Activated naive CD4-positive, alpha-beta T cell treated with anti-CD3 and anti-CD28 coated beads, Interleukin-2, amount 50 U/mL, for 72 hours (primary cell): Measurements from ENCODE around the gene NTSR1. TPM values are rescaled to one million over a fixed set of nuclear protein-coding genes. Genes with fewer than 3 reads are reported as not detected.
A peak's percentile ranks its signal among the peaks of the same experiment; 100 is the strongest.
"Not testable (repeated sequence)": the region's sequence is repeated elsewhere in the genome, so short reads cannot be mapped to it uniquely, and the experiment has no call there.

Experiments
- ATAC-seq, 2 donors: fragments of 150-1000 bp; cut with Tn5 transposase; 2 replicates each; pipeline ENCODE4 v1.10.0; 2021; ENCODE audit warnings: mild to moderate bottlenecking in 2 of 2, moderate library complexity in 2 of 2
- DNase-seq, 2 donors: peaks; one replicate each; pipeline ENCODE4 v3.0.0; 2021 to 2022; ENCODE audit warnings: low spot score in 2 of 2
- H3K27ac Mint-ChIP-seq, 2 donors: one replicate each; pipeline ENCODE4 v1.8.0; 2022; ENCODE audit warnings: mild to moderate bottlenecking in 2 of 2, mixed read lengths in 2 of 2
- H3K36me3 Mint-ChIP-seq, 2 donors: one replicate each; pipeline ENCODE4 v1.8.0; 2022; ENCODE audit warnings: mixed read lengths in 2 of 2
- H3K9me3 Mint-ChIP-seq, 2 donors: one replicate each; pipeline ENCODE4 v1.8.0; 2022; ENCODE audit warnings: mixed read lengths in 2 of 2
- total RNA-seq, 2 donors: library from RNA; stranded (reverse); gene quantifications; one replicate each; pipeline ENCODE4 v1.2.3, GENCODE V29; 2022

Gene NTSR1
- total RNA-seq, 2 donors from 2014 or later, result not detected

DNA sequence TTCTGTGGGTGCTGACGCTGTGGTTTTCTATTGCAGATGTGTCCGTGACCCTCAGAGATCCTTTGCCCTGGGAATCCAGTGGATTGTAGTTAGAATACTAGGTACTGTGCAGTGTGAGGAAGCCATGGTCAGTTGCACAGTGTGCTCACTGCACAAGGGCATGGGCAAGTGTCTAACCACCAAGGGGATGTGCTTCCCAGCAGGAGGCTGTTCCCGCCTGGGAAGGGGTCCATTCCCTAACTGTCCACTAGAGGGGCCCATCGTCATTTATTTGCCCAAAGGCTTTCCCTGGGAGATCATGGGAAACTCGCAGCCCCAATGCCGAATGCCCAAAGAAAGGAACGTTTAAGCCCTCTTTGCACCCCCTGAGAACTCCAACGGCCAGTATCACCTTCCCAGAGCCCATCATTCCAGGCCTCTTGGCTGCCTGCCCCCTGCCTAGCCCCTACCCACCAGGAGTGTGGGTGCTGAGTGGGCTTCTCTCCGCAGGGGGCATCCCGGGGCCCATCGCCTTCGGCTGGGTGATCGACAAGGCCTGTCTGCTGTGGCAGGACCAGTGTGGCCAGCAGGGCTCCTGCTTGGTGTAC lies 40.1 kb upstream of the NTSR1 start:
- Mint-ChIP-seq H3K27ac (no peak overlapping the region), H3K36me3 (peaks cover 0 to 10% of the 10 kb centered on the region in 2 donors), H3K9me3 (no peaks in the 10 kb centered on the region)
- DNase-seq (peak in 1 of 2 donors; percentile 22), ATAC-seq (peak; percentile 27 to 33)

DNA sequence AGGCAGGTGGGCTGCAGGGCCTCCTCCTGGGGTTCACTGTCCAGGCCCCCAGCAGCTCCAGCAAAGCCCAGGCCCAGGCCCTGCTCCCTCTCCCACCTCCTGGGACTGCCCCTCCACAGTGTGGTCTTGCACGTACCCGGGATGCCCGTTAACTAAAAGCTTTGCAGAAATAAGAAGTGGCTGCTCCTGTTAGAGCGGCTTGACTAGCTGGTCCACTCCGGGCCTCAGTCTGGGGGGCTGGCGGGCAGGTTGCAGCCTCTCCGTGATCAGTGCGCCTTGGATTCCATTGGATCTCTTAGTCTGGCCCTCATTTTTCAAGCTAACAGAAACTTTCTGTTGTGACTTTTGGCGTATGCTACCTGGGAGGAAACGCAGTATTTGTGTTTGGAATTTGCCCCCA lies 39.4 kb upstream of the NTSR1 start:
- ATAC-seq, result no peak
- Mint-ChIP-seq H3K9me3 (no peaks in the 10 kb centered on the region), H3K36me3 (peaks cover 0 to 10% of the 10 kb centered on the region in 2 donors), H3K27ac (no peak overlapping the region)
- DNase-seq, result no peak

DNA sequence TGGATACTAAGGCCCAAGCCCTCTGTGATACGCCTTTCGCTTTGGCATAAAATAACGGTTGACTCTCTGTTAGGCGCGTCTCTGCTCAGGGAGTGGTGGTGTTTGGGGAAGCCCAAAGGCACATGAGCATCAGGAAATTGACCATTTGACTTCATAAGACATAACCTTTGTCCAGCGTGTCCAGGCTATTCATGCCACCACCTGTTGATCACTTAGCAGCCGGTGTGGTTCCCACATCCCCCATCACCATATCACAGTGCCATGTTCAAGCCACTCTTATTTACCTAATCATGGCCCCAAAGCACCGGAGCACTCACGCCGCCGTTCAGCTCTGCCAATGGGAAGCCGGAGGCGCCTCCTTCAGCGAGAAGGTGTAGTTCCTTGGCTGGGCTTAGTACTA lies 38.5 kb upstream of the NTSR1 start:
- no peaks in the 10 kb centered on the region for H3K9me3 Mint-ChIP-seq
- DNase-seq, result no peak
- peaks cover 0 to 10% of the 10 kb centered on the region in 2 donors for H3K36me3 Mint-ChIP-seq
- no peak for ATAC-seq
- no peak overlapping the region for H3K27ac Mint-ChIP-seq

DNA sequence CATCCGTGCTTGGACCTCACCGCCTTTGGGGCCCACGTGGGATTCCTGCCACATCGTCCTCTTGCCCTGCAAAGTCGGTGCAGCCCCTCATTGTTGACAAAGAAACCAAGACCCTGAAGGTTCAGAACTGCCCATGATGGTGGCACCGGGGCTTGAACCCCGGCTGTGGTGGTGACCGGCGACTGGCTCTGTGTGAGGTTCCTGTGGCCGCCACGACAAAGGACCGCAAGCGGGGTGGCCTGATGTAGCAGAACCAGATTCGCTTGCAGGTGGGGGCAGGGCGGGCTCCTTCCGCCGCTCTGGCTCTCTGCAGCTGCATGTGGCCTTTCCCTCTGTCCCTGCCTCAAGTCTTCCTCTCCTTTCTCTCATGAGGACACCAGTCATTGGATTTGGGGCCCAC lies 37.6 kb upstream of the NTSR1 start:
- DNase-seq (no peak), ATAC-seq (no peak)
- H3K36me3 Mint-ChIP-seq, result peaks cover 0 to 10% of the 10 kb centered on the region in 2 donors

DNA sequence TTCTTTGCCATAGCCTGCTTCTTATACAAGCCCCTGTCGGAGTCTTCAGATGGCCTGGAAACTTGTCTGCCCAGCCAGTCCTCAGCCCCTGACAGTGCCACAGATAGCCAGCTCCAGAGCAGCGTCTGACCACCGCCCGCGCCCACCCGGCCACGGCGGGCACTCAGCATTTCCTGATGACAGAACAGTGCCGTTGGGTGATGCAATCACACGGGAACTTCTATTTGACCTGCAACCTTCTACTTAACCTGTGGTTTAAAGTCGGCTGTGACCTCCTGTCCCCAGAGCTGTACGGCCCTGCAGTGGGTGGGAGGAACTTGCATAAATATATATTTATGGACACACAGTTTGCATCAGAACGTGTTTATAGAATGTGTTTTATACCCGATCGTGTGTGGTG lies 36.9 kb upstream of the NTSR1 start:
- Mint-ChIP-seq H3K9me3 (no peaks in the 10 kb centered on the region), H3K36me3 (peaks cover 0 to 8% of the 10 kb centered on the region in 2 donors), H3K27ac (no peak overlapping the region)
- DNase-seq, result no peak
- no peak for ATAC-seq

More for the DNA sequence above, 37.6 kb upstream of the NTSR1 start:
- Mint-ChIP-seq H3K9me3 (no peaks in the 10 kb centered on the region), H3K27ac (no peak overlapping the region)

DNA sequence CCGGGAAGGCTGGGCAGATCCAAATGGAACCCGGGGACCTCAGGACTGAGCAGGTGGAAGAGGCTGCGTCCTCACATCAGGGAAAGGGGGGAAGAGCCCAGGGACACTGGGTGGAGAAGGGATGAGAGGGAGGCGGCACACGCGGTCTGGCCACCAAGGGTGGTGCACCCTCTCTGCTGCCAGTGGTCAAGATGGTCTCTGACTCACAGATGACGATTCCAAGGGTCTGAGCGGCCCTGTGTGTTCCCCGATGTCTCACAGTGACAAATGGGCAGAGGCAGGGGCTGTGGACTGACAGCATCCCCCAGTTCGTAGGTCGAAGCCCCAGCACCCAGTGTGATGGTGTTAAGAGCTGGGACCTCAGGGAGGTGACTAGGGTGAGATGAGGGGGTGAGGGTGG lies 34.3 kb upstream of the NTSR1 start:
- DNase-seq (no peak), ATAC-seq (peak; percentile 3 to 6)
- no peaks in the 10 kb centered on the region for H3K9me3 Mint-ChIP-seq
- H3K36me3 Mint-ChIP-seq, result no peaks in the 10 kb centered on the region
- no peak overlapping the region for H3K27ac Mint-ChIP-seq

DNA sequence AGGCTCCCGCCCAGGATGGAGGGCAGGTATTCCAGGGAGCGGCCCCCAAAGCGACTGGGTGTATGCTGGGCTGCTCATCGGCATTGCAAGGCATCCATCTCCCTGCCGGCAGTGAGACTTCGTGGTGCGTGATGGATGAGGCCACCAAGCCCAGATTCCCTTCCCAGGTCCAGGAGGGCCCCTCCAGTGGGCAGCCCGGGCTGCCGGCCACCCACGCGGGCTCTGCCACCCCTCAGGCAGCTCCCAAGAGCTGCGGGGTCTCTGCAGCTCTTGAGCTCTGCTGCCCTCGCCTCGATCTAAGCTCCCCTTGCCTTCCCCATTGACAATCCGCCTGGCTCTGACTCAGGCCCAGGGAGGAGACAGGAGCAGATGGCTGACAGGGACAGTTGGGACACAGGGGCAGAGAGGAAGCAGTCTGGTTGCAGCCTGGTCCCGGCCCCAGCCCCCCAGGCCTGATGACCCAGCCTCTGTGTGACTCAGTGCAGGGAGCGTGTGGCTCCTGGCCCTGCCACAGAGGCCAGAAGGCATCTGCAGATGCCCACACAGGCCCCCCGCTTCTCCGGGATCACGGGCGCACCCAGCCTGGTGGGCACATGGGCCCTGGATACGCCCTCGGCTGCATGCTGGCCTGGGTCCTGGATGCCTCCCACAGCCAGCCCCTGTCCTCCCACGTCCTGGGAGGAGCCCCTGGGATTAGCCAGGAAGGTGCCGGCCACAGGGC lies 33.3 kb upstream of the NTSR1 start:
- ATAC-seq (no peak), DNase-seq (no peak)
- Mint-ChIP-seq H3K27ac (no peak overlapping the region), H3K36me3 (no peaks in the 10 kb centered on the region), H3K9me3 (no peaks in the 10 kb centered on the region)

DNA sequence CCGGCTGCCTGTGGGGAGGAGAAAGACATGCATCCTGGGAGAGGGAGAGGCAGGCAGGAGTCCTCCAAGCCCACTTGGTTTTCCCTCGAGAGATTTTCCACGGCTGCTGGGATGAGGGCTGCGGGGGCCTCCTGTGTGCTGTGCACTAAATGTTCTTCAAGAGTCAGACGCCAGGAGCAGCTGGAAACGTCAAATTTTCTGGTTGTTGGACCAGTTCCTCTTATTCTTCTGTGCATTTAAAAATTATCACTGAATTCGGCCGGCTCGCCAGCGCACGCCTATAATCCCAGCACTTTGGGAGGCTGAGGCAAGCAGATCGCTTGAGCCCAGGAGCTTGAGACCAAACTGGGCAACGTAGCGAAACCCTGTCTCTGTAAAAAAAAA lies 32.8 kb upstream of the NTSR1 start:
- Mint-ChIP-seq H3K9me3 (peaks cover 0 to 5% of the 10 kb centered on the region in 2 donors), H3K27ac (no peak overlapping the region), H3K36me3 (no peaks in the 10 kb centered on the region)
- no peak for DNase-seq
- ATAC-seq, result no peak

DNA sequence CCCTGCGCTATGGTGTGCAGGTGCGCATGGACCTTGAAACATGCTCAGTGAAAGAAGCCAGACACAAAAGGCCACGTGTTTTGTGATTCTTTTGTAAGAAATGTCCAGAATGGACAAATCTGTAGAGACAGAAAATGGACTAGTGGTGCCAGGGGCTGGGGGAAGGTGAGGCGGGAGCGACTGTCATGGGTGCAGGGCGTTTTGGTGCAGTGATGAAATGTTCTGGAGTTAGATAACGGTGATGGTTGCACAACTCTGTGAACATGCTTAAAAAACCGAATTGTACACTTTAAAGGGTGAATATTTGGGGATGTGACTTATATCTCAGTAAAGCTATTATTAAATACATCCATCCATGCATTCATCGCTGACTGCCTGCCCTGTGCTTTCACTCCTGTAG lies 31.7 kb upstream of the NTSR1 start:
- Mint-ChIP-seq H3K27ac (no peak overlapping the region), H3K9me3 (peaks cover 0 to 6% of the 10 kb centered on the region in 2 donors), H3K36me3 (no peaks in the 10 kb centered on the region)
- ATAC-seq (no peak), DNase-seq (no peak)

DNA sequence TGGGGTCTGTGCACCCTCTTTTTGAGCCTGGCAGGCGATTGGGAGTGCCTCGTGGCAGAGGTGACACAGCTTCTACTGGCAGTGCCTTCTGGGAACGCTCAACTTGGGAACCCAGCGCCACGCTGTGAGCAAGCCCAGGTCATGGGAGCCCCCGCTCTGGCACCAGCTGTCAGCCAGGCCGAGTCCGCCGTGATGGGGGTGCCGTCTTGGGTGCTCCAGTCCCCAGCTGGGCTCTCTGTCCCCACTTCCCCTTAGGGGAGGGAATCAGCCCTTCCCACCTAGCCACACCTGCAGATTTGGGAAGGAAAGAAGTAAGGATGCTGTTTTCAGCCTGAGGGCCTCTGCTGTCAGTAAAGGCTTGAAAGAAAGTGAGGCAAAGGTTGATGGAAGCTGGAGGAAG lies 31.0 kb upstream of the NTSR1 start:
- ATAC-seq, result no peak
- no peak overlapping the region for H3K27ac Mint-ChIP-seq

DNA sequence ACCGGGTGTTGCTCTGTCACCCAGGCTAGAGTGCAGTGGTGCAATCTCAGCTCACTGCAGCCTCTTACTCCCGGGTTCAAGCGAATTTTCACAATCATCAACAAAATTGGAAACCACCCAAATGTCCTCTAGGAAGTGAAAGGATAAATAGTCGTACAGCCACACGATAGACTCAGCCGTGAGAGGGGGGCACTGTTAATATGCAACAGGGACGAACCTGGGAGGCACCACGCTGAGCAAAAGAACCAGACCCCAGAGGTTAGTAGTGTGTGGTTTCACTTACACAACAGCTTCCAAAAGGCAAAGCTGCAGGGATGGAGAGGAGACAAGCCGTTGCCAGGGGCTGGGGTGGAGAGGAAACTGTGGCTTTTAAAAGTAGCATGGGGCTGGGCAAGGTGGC lies 30.1 kb upstream of the NTSR1 start:
- no peak for DNase-seq
- ATAC-seq, result no peak
- H3K9me3 Mint-ChIP-seq, result peaks cover 0 to 6% of the 10 kb centered on the region in 2 donors
- no peak overlapping the region for H3K27ac Mint-ChIP-seq
- H3K36me3 Mint-ChIP-seq, result no peaks in the 10 kb centered on the region

More for the DNA sequence above, 31.0 kb upstream of the NTSR1 start:
- Mint-ChIP-seq H3K9me3 (peaks cover 0 to 6% of the 10 kb centered on the region in 2 donors), H3K36me3 (no peaks in the 10 kb centered on the region)
- DNase-seq, result no peak

DNA sequence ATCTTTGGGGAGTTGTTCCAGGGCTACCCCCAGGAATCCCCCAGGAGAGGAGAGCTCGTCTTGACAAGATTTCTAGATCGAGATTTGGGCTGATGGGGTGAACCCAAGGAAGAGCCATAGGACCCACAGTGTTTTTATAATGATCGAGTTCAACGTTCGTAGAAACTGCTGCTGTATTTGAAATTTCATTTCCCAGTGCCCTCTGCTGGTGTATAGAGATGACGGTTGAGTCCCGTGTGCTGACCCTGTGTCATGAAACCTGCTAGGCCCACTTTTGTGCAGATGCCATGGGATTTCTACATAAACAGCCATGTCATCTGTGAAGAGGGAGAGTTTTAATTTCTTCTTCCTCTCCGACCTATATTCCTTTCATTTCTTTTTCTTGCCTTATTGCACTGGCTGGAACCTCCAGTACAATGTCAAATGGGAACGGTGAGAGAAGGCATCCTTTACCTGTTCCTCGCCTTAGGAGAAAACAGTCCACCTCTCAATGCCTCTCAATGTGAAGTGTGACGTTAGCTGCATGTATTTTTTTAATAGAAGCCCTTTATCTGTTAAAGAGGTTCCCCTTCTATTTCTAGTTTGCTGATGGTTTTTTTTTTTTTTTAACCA lies 28.6 kb upstream of the NTSR1 start:
- H3K27ac Mint-ChIP-seq, result no peak overlapping the region
- no peaks in the 10 kb centered on the region for H3K36me3 Mint-ChIP-seq
- no peak for DNase-seq
- H3K9me3 Mint-ChIP-seq, result peaks cover 0 to 6% of the 10 kb centered on the region in 2 donors
- no peak for ATAC-seq

DNA sequence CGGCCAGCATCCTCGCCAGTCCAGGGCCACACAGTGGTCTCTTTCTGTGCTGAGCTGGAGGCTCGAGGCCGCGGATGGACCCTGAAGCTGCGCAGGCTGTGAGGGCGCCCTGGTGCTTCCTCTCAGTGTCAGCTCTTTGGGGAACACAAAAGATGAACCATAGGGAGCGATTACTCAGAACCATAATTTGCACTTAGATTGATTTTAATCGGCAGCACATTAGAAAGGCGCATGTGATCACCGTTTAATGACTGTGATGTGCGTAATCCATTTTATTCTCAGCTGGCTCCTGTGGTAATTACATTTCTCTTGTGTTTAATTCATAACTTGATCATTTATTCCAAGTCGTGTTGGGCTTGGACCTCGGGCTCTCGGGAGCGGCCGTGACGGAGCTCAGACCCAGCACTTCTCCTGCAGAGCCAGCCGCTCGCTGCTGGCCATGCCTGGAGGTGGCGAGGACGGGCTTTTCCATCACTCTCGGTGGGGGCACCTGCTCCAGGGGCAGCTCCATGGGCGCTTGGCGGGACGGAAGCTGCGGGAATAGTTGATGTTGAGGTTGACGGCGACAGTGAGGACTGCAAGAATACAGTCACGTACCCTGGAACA lies 25.6 kb upstream of the NTSR1 start:
- Mint-ChIP-seq H3K36me3 (no peaks in the 10 kb centered on the region), H3K9me3 (peaks cover 0 to 6% of the 10 kb centered on the region in 2 donors), H3K27ac (no peak overlapping the region)
- ATAC-seq, result no peak
- DNase-seq, result no peak

DNA sequence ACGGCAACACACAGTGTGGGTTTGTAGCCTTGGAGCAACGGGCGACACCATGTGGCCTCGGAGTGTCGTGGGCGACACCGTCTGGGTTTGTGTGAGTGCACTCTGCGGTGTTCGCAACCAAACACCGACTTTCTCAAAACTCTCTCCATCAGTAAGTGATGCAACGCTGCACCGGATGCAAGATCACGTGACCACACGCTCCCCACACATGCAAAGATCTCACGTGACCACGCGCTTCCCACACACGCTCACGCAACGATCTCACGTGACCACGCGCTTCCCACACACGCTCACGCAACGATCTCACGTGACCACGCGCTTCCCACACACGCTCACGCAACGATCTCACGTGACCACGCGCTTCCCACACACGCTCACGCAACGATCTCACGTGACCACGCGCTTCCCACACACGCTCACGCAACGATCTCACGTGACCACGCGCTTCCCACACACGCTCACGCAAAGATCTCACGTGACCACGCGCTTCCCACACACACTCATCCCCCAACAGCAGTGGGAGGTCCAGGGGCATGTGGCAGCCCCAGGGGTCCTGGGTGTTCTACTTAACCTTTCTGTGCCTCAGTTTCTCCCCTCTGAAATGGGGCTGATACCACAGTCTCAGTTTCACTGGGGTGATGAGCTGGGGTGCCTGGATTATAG lies 24.8 kb upstream of the NTSR1 start:
- ATAC-seq, H3K27ac Mint-ChIP-seq, DNase-seq: not testable (repeated sequence)

DNA sequence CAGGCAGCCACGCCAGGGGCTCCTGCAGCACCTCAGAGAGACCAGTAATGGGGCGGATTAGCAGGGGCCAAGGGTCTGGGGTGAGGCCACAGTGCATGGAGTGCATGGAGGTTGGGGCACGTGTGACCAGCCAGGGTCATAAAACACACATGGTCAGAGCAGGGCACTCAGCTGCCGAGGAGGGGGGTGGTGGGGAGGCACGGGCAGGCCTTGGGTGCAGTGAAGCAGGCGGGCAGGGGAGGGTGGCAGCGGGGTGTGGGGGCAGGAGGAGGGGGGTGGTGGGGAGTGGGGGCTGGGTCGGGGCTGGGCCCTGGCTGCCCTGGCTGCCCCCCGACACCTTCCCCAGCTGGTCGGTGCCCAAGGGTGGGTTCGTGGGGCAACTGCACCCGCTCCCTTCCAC lies 23.7 kb upstream of the NTSR1 start:
- no peak for DNase-seq
- no peaks in the 10 kb centered on the region for H3K36me3 Mint-ChIP-seq
- no peak for ATAC-seq
- H3K9me3 Mint-ChIP-seq, result peaks cover 0 to 6% of the 10 kb centered on the region in 2 donors
- H3K27ac Mint-ChIP-seq, result no peak overlapping the region

More for the DNA sequence above, 24.8 kb upstream of the NTSR1 start:
- H3K36me3 Mint-ChIP-seq, H3K9me3 Mint-ChIP-seq: not testable (repeated sequence)

DNA sequence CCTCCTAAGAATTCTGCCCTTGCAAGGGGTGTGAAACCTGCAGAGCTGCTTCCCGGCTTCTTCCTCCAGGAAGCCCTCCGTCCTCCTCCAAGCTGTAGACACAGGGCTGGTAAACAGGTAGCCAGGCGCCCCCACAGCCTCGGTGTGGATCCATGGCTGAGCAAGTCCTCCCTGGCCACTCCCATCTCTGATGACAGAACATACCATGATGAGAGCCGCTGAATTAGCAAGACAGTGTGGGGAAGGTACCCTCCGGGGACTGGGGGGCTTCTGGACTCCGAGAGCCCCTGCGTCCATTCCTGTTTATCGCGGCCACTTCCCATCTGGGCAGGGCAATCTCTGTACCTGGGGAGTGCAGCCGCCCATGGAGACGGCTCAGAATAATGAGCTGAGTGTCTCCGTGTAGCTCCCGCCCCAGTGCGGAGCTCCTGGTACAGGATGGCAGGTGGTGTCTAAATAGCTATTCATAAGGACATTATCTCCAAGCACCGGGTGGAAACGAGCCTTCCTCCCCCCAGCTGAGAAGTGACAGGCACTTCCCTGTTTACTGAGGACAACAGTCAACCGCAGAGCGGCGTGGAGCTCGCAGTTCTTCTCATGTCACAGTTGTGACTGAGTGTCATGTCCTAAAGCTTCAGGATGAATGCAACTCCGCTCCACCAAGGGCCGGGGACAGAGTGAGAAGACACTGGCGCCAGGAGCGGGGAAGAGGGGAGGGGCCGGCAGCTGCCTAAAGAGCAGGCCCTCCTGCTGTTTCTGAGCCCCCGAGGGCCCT lies 22.7 kb upstream of the NTSR1 start:
- DNase-seq (no peak), ATAC-seq (peak in 1 of 2 donors; percentile 22)
- H3K36me3 Mint-ChIP-seq, result no peaks in the 10 kb centered on the region
- H3K27ac Mint-ChIP-seq, result no peak overlapping the region
- H3K9me3 Mint-ChIP-seq, result no peaks in the 10 kb centered on the region
